Peyer's patch (tissue), 4 donors: ENCODE measurements around the gene ULK2.

Experiments
- CTCF ChIP-seq, 6 experiments: fragments of 450-650 bp in 4 of 6; fragments of 200-600 bp in 2 of 6; sonication (generic) in 1 of 6; IDR thresholded peaks; one replicate each; pipeline ENCODE4 v1.5.1; 2017 to 2019; ENCODE audit warnings: antibody characterized with exemption in 6 of 6, mild to moderate bottlenecking in 3 of 6, moderate library complexity in 1 of 6
- POLR2A ChIP-seq, 2 donors: fragments of 450-650 bp; IDR thresholded peaks; one replicate each; pipeline ENCODE4 v1.5.1; 2017; ENCODE audit warnings: antibody characterized with exemption in 2 of 2, mild to moderate bottlenecking in 2 of 2, moderate library complexity in 2 of 2

- TF ChIP-seq CTCF (IDR thresholded peaks at IDR 0.05) (no peak), POLR2A (IDR thresholded peaks at IDR 0.05) (no peak)
Measured at GRCh38 chr17:19830061-19830460, 37.7 kb downstream of the ULK2 start.
